H1 (cell line): Measurements from ENCODE around the gene STX4. TPM values are rescaled to one million over a fixed set of nuclear protein-coding genes. Genes with fewer than 3 reads are reported as not detected.
A peak's percentile ranks its signal among the peaks of the same experiment; 100 is the strongest.

ENCODE experiments used
- CTCF ChIA-PET: fragments of 300-600 bp; sonication (Branson Sonifier 250); formaldehyde crosslinking; loops from one replicate; lab custom pipeline; 2021; ENCODE audit not compliant: partially characterized antibody; lab: Charles Lee
- POLR2A ChIA-PET: fragments of 300-600 bp; sonication (Branson Sonifier 250); formaldehyde crosslinking; loops from one replicate; lab custom pipeline; 2021; ENCODE audit warnings: inconsistent platforms; ENCODE audit not compliant: partially characterized antibody; lab: Charles Lee
- DNase-seq, 2 experiments: peaks; one replicate each; pipeline versions ENCODE4 v3.0.0 to v3.0.0-alpha.2; 2010 to 2022; ENCODE audit warnings: low spot score in 2 of 2, low read depth in 1 of 2, mixed read lengths in 1 of 2
- FAIRE-seq: peaks from 2 replicates; lab custom pipeline; 2011; peaks lifted over from hg19 to GRCh38; lab: Jason Lieb, UNC
- H2AFZ ChIP-seq: 2 replicates; pipeline ENCODE4 v1.8.1; 2012; ENCODE audit warnings: low read length, inconsistent platforms
- H2AK5ac ChIP-seq: 2 replicates; pipeline ENCODE4 v1.6.1; 2013; ENCODE audit warnings: low read depth, low read length
- H2BK120ac ChIP-seq: replicated peaks from 2 replicates; pipeline ENCODE3; 2013; ENCODE audit warnings: low read depth, low read length, inconsistent platforms
- H2BK12ac ChIP-seq: 2 replicates; pipeline ENCODE4 v1.6.1; 2013; ENCODE audit warnings: low read depth, low read length
- H2BK15ac ChIP-seq: 2 replicates; pipeline ENCODE4 v1.6.1; 2013; ENCODE audit warnings: low read length
- H2BK20ac ChIP-seq: 2 replicates; pipeline ENCODE4 v1.6.1; 2013; ENCODE audit warnings: low read length
- H2BK5ac ChIP-seq: 2 replicates; pipeline ENCODE4 v1.6.1; 2013; ENCODE audit warnings: low read depth, low read length
- H3K14ac ChIP-seq: 2 replicates; pipeline ENCODE4 v1.6.1; 2013; ENCODE audit warnings: inconsistent platforms; ENCODE audit not compliant: insufficient read length
- H3K18ac ChIP-seq: 2 replicates; pipeline ENCODE4 v1.6.1; 2013; ENCODE audit warnings: low read length; ENCODE audit errors: extremely low read depth
- H3K23ac ChIP-seq: 2 replicates; pipeline ENCODE4 v1.6.1; 2013; ENCODE audit warnings: inconsistent platforms; ENCODE audit not compliant: insufficient read length
- H3K23me2 ChIP-seq: 2 replicates; pipeline ENCODE4 v1.6.1; 2013; ENCODE audit warnings: low read depth, low read length
- H3K27ac ChIP-seq: 2 replicates; pipeline ENCODE4 v1.6.1; 2011; ENCODE audit warnings: low read depth, low read length, inconsistent platforms
- H3K27me3 ChIP-seq, 4 experiments: replicated peaks in 1 of 4; 1 replicate in 1 of 4; 2 replicates in 3 of 4; pipeline versions ENCODE4 v1.6.1 to v1.8.1; 2011 to 2013; ENCODE audit warnings: low read length in 3 of 4, mild to moderate bottlenecking in 3 of 4, inconsistent platforms in 2 of 4, mixed read lengths in 2 of 4, moderate library complexity in 1 of 4; ENCODE audit not compliant: control insufficient read depth in 3 of 4, insufficient read depth in 3 of 4; ENCODE audit errors: extremely low read depth in 1 of 4
- H3K36me3 ChIP-seq, 4 experiments: 2 replicates each; pipeline versions ENCODE4 v1.6.1 to v1.8.1; 2011 to 2013; ENCODE audit warnings: mild to moderate bottlenecking in 4 of 4, low read length in 3 of 4, moderate library complexity in 2 of 4, control low read depth in 1 of 4, inconsistent platforms in 1 of 4; ENCODE audit not compliant: insufficient read depth in 4 of 4, control insufficient read depth in 2 of 4
- H3K4ac ChIP-seq: replicated peaks from 2 replicates; pipeline ENCODE3; 2013; ENCODE audit warnings: low read length, low read depth, mixed read lengths, inconsistent platforms; ENCODE audit not compliant: insufficient read length
- H3K4me1 ChIP-seq, 4 experiments: replicated peaks in 1 of 4; 1 replicate in 1 of 4; 2 replicates in 3 of 4; pipeline versions ENCODE4 v1.6.1 to v1.8.1; 2011 to 2013; ENCODE audit warnings: low read length in 3 of 4, inconsistent platforms in 2 of 4, mixed read lengths in 1 of 4; ENCODE audit not compliant: insufficient read depth in 4 of 4, control insufficient read depth in 3 of 4
- H3K4me2 ChIP-seq, 2 experiments: 2 replicates each; pipeline versions ENCODE4 v1.6.1 to v1.8.1; 2011 to 2013; ENCODE audit warnings: low read depth in 2 of 2, low read length in 2 of 2, control low read depth in 1 of 2, inconsistent platforms in 1 of 2, mild to moderate bottlenecking in 1 of 2; ENCODE audit not compliant: insufficient read depth in 1 of 2
- H3K4me3 ChIP-seq, 4 experiments: fragments of 200-600, 300-600 bp in 1 of 4; sonication (generic), shearing (Covaris generic), sonication (Bioruptor Twin) in 1 of 4; 2 replicates each; pipeline versions ENCODE4 v1.5.1 to v1.8.1; 2011 to 2016; ENCODE audit warnings: low read length in 4 of 4, low read depth in 3 of 4, control low read depth in 2 of 4, inconsistent platforms in 2 of 4, mild to moderate bottlenecking in 2 of 4, mixed read lengths in 1 of 4, moderate library complexity in 1 of 4; ENCODE audit not compliant: insufficient read depth in 2 of 4; ENCODE audit errors: extremely low read depth in 1 of 4
- H3K56ac ChIP-seq: replicated peaks from 2 replicates; pipeline ENCODE3; 2013; ENCODE audit warnings: low read depth, mild to moderate bottlenecking, mixed read lengths, low read length, inconsistent platforms; ENCODE audit not compliant: insufficient read length
- H3K79me1 ChIP-seq: 2 replicates; pipeline ENCODE4 v1.6.1; 2013; ENCODE audit warnings: low read depth, low read length, control low read depth
- H3K79me2 ChIP-seq, 2 experiments: 2 replicates each; pipeline versions ENCODE4 v1.6.1 to v1.8.1; 2012 to 2013; ENCODE audit warnings: low read length in 2 of 2, mild to moderate bottlenecking in 2 of 2, inconsistent platforms in 1 of 2; ENCODE audit not compliant: insufficient read depth in 2 of 2, control insufficient read depth in 1 of 2
- H3K9ac ChIP-seq, 4 experiments: replicated peaks in 1 of 4; 1 replicate in 1 of 4; 2 replicates in 3 of 4; pipeline versions ENCODE4 v1.6.1 to v1.8.1; 2011 to 2013; ENCODE audit warnings: low read depth in 3 of 4, low read length in 3 of 4, control low read depth in 2 of 4, mild to moderate bottlenecking in 2 of 4, moderate library complexity in 2 of 4, inconsistent platforms in 1 of 4; ENCODE audit errors: extremely low read depth in 1 of 4
- H3K9me3 ChIP-seq, 2 experiments: 2 replicates each; pipeline versions ENCODE4 v1.6.1 to v1.8.1; 2012 to 2013; ENCODE audit warnings: mild to moderate bottlenecking in 2 of 2, moderate library complexity in 2 of 2, control low read depth in 1 of 2, inconsistent platforms in 1 of 2, low read depth in 1 of 2, low read length in 1 of 2, mixed read lengths in 1 of 2; ENCODE audit not compliant: insufficient read depth in 2 of 2
- H4K20me1 ChIP-seq, 2 experiments: replicated peaks in 1 of 2; 2 replicates each; pipeline versions ENCODE3 to v1.8.1; 2011 to 2013; ENCODE audit warnings: inconsistent platforms in 2 of 2, low read length in 2 of 2, mild to moderate bottlenecking in 1 of 2; ENCODE audit not compliant: insufficient read depth in 2 of 2, control insufficient read depth in 1 of 2
- H4K5ac ChIP-seq: 2 replicates; pipeline ENCODE4 v1.6.1; 2013; ENCODE audit warnings: low read length, low read depth, mixed read lengths, inconsistent platforms; ENCODE audit not compliant: insufficient read length
- H4K8ac ChIP-seq: 2 replicates; pipeline ENCODE4 v1.8.0; 2013; ENCODE audit warnings: mild to moderate bottlenecking, moderate library complexity, low read length, inconsistent platforms; ENCODE audit not compliant: insufficient read depth; ENCODE audit errors: extremely low read depth
- H4K91ac ChIP-seq: replicated peaks from 2 replicates; pipeline ENCODE3; 2013; ENCODE audit warnings: low read length, mixed read lengths, inconsistent platforms; ENCODE audit not compliant: insufficient read length
- GTF2F1 ChIP-seq: IDR thresholded peaks from 2 replicates; pipeline ENCODE4 v1.6.1; 2012; ENCODE audit warnings: low read depth, low read length, improper control_type of control experiment, borderline replicate concordance
- KDM4A ChIP-seq: IDR thresholded peaks from one replicate; pipeline ENCODE4 v1.7.1; 2012; ENCODE audit warnings: low read depth, mild to moderate bottlenecking, moderate library complexity, low read length, inconsistent platforms; ENCODE audit not compliant: severe bottlenecking
- MAX ChIP-seq: IDR thresholded peaks from 2 replicates; pipeline ENCODE4 v1.6.1; 2012; ENCODE audit warnings: inconsistent platforms
- NRF1 ChIP-seq: IDR thresholded peaks from 2 replicates; pipeline ENCODE4 v1.6.1; 2011; ENCODE audit warnings: mild to moderate bottlenecking, low read depth, low read length, improper control_type of control experiment
- TBP ChIP-seq: IDR thresholded peaks from 2 replicates; pipeline ENCODE4 v1.6.1; 2011; ENCODE audit warnings: low read depth, low read length, improper control_type of control experiment
- WGBS, 2 experiments: shearing (Covaris generic) in 1 of 2; methylation state at CpG; one replicate each; pipeline versions ENCODE4 v1.1.6 to v1.1.7; 2013 to 2015; ENCODE audit warnings: low lambda C conversion rate in 2 of 2, mixed read lengths in 2 of 2, inconsistent platforms in 1 of 2, low coverage in 1 of 2, missing lambda C conversion rate in 1 of 2; ENCODE audit not compliant: insufficient replicate concordance in 2 of 2, insufficient coverage in 1 of 2, insufficient read length in 1 of 2; ENCODE audit errors: extremely low coverage in 1 of 2, missing lambda C conversion rate in 1 of 2; 5-methylcytosine and 5-hydroxymethylcytosine counted together
- polyA plus RNA-seq, 7 experiments: library from polyadenylated mRNA; depleted of rRNA in 3 of 7; stranded (reverse) in 5 of 7; unstranded in 2 of 7; fragments of >200 nt in 5 of 7; fragments of 200-250 nt in 2 of 7; gene quantifications; 1 replicate in 5 of 7; 2 replicates in 1 of 7; 4 replicates in 1 of 7; pipeline versions ENCODE4 v1.2.1 to v1.2.3, GENCODE V29; 2011 to 2013; ENCODE audit warnings: missing spikeins in 2 of 7, mixed read lengths in 2 of 7
- total RNA-seq: library from RNA; stranded (reverse); fragmentation: NEBNext Ultra II Directional; extraction: Animal tissue kit (Norgen Biotek cat#: 25700); gene quantifications from 2 replicates; pipeline ENCODE4 v1.2.1, GENCODE V29; 2021

Gene STX4
- total and polyA plus RNA-seq, 2 of the 8 experiments (the other 6 are each of a cell fraction or from before 2014, with no cell fraction given): 25.8 to 32.3 TPM

- peak overlapping the region; percentile 68; the same call in 1 of the 2 replicates for H2AFZ ChIP-seq
- H3K36me3 ChIP-seq: no peaks in the 10 kb centered on the region
- no peaks in the 10 kb centered on the region; a peak in 1 of 7 replicates for H3K27me3 ChIP-seq
- FAIRE-seq (no peak), DNase-seq (peak; percentile 77 to 89)
- H3K9ac ChIP-seq: peak overlapping the region in 3 of 4 experiments; percentile 35 to 53 (median 48); a peak in 5 of 7 replicates
- ChIA-PET POLR2A (interaction anchor here (0.6 to 2.3 kb wide), 7 partner anchors 11 to 61 kb away, joined by 3 to 20 read pairs (median 3); partner anchors contain the start of genes HSD3B7 and SETD1A), CTCF (interaction anchor here (2.0 kb wide), 1 partner anchor 11 kb away, joined by 10 read pairs; the partner anchor contains the start of gene HSD3B7)
- H2BK20ac ChIP-seq: no peak overlapping the region
- H3K4me1 ChIP-seq: peaks cover 0 to 15% (median 10%) of the 10 kb centered on the region in 4 experiments; a peak in 6 of 7 replicates
- WGBS, 2 experiments: 4% methylated on average over 45 of the region's 60 CpGs; no CpG with 5 or more reads in 1 of the 2 experiments
- no peak overlapping the region; the same call in 1 of the 2 replicates for H3K27ac ChIP-seq
- peak overlapping the region; percentile 91 for H3K18ac ChIP-seq
- no peak overlapping the region for H3K4ac ChIP-seq
- peak overlapping the region; percentile 51 for H4K5ac ChIP-seq
- no peaks in the 10 kb centered on the region for H4K20me1 ChIP-seq
- peaks cover 12% of the 10 kb centered on the region for H3K23me2 ChIP-seq
- no peaks in the 10 kb centered on the region for H3K9me3 ChIP-seq
- peak overlapping the region; percentile 42 for H3K56ac ChIP-seq
- peak overlapping the region; percentile 68; the same call in 1 of the 2 replicates for H2BK5ac ChIP-seq
- H3K14ac ChIP-seq: no peak overlapping the region
- H2AK5ac ChIP-seq: no peak overlapping the region
- 0 out of 2 replicates have a peak overlapping the region, but pooled peaks have one; percentile 95 for H2BK15ac ChIP-seq
- no peak overlapping the region for H4K8ac ChIP-seq
- H3K79me1 ChIP-seq: 0 out of 2 replicates have a peak, but pooled peaks cover under 1% of the 10 kb centered on the region
- H3K4me2 ChIP-seq: peak overlapping the region; percentile 95 to 100
- H3K23ac ChIP-seq: no peak overlapping the region
- H4K91ac ChIP-seq: no peak overlapping the region
- no peak overlapping the region for H2BK12ac ChIP-seq
- no peak overlapping the region for H2BK120ac ChIP-seq
- peak overlapping the region; percentile 53 to 81 (median 64) for H3K4me3 ChIP-seq
- H3K79me2 ChIP-seq: no peaks in the 10 kb centered on the region
- TF ChIP-seq MAX (peak; percentile 66), NRF1 (peak; percentile 31; the same call in 1 of the 2 replicates), TBP (peak; percentile 58; the same call in 1 of the 2 replicates), GTF2F1 (no peak), KDM4A (peak; percentile 45)
Measured at GRCh38 chr16:30996985-30997724, 36.2 kb upstream of the STX4 start.
